HG03066 (cell line): ENCODE measurements around the gene FES.
"Not testable (repeated sequence)": the region's sequence is repeated elsewhere in the genome, so short reads cannot be mapped to it uniquely, and the experiment has no call there.

Experiments used
- ATAC-seq: cut with Tn5 transposase; IDR thresholded peaks from one replicate; pipeline ENCODE4 v1.9.1; 2021; ENCODE audit warnings: low read depth; ENCODE audit not compliant: unreplicated experiment

FES gene

DNA sequence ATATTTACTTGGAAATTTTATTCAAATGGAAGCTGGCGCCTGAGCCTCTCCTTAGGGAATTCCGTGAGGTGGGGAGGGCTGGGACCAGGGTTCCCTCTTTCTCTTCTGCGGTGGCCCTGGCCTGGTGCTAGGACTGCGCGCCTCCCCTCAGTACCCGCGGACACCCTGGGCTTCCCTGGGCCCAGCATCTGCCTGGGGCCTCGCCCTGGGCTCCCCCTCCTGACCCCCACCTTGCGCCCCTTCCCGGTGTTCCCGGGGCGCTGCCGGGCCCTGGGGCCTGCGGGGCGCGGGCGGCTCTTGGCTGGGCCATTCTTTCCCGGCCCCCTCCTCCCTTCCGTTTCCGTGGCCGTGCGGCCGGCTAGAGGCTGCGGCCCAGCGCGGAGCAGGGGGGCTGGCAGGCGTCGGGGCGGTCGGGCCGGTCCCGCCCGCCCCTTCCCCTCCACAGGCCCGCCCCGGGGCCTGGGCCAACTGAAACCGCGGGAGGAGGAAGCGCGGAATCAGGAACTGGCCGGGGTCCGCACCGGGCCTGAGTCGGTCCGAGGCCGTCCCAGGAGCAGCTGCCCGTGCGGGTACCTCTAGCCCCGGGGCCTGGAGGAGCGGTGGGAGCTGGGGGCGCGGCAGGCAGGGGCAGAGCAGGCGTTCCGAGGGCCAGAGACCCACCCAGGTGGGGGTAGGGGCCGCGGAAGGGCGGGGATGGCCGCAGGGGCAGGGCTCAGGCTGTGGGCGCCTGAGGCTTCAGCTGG, at the start of gene FES:
Gene FES, plus strand, starts transcription at position 529 of the 743 bp plus-strand sequence. CDS start 542 bp downstream, outside the sequence.
- no peak for ATAC-seq

DNA sequence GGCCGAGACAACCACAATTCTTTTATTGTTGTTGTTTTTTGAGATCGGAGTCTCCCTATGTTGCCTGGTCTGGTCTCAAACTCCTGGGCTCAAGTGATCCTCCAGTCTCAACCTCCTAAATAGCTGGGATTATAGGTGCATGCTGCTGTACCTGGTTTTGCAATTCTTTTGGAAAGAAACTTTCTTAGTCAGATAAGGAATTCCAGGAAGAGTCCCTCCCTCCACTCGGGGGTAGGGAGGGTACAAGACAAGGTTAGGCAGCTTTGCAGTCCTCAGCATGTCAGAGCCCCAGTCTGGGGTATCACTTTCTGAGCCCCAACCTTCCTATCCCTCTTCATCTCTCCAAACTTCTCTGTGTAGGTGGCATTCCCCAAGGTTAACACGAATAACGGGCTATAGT, 49.7 kb upstream of the FES start:
- ATAC-seq, result no peak

DNA sequence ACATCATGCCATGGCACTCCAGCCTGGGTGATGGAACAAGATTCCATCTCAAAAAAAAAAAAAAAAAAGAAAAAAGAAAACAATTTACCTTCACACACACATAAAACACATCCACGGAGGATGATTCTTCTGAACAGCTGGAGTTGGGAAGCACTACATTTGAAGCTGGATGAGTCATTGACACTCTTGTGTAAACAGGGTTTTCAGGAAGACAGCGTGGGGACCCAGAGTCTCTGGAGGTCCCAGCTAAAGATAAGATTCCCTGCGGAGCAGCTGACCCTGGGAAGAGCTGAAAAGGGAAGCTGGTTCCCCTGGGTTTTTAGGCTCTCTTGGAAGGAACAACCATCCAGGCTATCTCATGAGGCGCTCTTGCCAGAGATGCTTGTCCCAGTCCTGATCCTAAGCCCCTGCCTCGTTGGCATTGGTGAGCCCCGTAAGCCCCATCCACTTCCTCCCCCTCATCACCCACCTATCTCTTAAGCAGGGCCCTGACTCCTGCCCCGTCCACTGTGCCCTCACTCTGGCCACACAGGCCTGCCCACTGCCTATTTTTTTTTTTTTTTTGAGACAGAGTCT, 47.9 kb upstream of the FES start:
- ATAC-seq, result no peak

DNA sequence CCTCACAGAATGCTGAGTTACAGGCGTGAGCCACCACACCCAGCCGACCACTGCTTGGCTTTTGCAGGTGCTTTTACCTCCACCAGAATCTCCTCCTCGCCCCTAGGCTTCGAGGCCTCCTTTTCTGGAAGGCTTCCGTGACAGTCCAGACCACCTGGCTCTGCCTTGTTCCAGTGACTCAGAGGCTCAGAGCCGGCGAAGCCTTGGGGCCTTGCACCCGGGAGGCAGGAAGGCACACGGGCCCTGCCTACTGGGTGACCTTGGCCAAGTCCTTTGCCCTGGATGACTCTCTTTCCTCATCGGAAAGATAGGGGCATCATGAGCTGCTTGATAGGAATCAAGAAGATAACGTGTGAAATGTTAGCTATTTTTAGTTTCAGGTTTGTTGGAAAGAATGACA, 47.2 kb upstream of the FES start:
- no peak for ATAC-seq

DNA sequence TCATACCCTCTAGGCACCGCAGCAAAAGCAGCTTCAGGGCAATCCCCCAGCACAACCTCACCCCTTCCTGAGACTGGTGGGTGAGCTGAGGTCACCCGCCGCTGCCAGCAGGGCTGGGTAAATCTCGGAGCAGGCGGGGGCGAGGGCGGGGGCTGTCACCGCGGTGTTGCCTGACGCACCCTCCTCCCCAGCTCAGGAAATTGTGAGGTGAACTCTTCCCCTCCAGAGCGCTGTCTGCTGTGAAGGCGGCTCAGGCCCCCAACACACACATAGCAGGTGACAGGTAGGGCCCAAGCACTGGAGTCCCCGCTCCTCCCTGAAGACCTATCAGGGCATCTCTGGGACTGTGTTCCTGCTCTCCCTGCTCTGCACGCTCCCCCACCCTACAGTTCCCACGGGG, 46.2 kb upstream of the FES start:
- no peak for ATAC-seq

DNA sequence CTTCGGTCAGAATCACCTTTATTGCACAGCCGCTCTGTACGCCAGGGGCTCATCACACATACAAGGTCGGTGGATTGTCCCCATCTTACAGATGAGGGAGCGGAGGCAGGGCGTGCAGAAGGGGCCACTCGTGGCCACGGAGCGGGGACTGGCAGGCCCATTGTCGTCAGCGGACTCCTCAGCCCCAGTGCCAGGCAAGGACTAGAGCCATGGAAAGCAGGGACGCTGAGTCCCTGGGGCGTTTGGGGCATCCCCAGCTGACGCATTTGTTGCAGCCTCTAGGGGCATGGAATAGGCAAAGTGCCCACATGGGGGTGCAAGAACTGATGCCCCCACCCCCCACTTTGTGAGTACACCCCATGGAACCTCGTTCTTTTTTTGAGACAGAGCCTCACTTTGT, 45.8 kb upstream of the FES start:
- no peak for ATAC-seq

DNA sequence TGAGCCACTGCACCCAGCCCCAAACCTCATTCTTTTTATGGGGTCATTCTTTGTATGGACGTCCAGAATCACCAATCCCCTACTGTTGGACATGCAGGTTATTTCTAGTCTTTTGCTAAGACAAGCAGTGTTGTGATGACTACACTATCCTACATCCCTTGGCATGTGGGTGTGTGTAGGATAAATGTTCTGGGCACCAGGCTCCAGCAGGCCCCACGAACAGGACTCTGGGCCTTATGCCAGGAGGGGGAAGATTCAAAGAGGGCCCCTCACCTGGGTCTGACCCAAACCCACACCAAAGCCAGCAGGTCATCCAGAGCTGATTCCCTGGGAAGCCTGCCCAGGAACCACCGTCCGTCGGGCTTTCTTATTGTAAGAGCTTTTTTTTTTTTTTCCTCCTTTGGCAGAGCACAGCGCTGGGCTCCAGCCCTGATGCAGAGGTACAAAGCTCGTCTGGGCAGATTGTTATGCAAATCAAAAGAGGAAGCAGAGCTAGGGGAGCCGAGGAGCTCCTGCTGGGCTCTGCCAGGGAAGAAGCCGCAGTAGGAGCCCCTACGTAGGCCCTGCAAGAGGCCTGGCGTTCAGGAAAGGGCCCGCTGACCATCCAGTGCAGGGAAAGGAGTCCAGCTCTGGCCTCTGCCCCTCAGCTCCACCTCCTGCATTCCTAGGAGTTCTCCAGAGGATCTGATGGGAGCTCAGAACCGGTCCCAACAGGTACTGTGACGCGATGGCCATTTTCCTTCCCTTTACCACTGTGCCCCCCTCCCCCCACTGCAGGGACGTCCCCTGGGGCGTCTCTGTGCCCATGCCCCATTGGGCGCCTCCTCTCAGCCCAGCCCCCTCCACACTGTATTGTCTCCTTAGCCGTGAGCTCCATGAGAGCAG, 44.9 kb upstream of the FES start:
- peak; percentile 74 for ATAC-seq

DNA sequence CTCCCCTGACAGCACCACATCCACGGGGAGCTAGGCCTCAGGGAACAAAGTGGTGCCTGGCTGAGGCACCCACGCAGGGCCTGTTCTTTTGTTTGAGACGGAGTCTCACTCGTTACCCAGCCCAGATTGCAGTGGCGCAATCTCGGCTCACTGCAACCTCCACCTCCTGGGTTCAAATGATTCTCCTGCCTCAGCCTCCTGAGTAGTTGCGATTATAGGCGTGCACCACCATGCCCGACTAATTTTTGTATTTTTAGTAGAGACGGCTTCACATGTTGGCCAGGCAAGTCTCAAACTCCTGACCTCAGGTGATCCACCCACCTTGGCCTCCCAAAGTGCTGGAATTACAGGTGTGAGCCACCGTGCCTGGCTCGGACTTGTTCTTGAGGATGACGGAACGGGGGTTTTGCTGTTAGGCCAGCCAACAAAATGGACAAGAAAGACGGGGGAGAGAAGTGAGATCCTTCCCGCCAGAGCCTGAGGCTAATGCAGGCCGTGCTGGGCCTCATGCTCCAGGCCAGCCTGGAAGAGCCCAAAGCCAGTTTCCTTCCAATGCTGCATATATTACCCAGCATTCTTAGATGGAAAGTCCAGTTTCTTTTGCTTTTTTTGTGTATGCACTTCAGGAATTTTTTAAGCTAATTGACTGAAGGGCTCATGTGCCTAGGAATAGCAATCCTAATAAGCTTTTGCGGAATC, 44.0 kb upstream of the FES start:
- no peak for ATAC-seq

DNA sequence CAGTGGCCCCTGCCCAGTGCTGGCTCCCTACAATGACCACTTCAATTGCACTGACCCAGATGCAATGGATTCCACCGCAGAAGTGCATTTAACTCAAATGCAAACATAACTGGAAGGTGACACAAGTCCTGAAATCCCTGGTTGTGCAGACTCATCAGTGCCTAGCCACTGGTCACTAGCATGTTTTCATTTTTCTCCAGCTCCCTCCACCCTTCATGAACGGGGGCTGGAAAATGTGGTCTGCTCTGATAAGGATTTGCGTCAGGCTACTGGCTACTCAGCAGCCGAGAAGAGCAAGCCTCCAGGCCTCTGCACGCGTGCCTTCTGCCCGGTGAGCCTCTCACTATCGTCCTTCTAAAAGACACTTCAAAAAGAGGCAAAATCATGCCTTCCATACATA, 43.4 kb upstream of the FES start:
- no peak for ATAC-seq

DNA sequence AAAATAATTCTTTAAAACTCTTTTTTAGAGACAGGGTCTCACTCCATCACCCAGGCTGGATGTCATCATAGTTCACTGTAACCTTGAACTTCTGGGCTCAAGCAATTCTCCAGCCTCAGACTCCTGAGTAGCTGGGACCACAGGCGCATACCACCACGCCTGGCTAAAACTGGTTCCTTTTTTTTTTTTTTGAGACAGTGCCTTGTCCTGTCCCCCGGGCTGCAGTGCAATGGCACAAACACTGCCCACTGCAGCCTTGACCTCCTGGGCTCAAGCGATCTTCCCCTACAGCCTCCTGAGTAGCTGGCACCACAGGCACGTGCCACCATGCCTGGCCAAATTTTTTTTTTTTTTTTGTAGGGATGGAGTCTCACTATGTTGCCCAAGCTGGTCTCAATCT, 39.6 kb upstream of the FES start:
- ATAC-seq, result no peak

DNA sequence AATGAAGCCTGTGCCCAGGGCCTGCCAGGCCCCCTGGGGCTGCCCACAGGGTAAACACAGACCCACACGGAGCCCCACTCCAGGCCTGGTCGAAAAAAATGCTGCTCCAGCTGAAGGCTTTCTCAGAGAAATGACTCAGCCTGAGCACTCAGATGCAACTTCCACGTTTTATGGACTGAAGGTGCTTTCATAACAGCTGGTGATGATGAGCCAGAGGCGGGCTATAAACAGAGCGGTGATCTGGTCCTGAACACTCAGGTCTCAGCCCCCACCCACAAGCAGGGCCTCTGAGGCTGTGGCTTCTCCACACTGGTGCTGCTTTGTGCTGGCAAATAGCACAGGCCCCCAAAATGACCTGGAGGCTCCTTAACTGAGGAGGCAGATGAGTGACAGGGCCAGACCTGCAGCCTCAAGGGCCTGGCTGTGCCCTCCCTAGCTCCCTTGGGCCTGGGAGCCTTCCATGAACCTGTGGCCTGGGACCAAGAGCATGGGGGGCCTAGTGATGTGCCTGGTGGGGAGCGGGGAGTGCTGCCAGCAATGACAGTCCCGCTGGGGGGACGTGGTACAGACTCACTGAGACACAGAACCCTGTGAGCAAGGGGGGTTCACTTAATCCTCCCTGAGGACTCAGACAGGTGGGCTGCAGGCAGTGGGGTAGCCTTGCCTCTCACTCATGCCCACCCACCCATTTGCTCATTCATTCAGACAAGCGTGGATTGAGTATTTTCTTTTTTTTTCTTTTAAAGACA, 38.9 kb upstream of the FES start:
- no peak for ATAC-seq

DNA sequence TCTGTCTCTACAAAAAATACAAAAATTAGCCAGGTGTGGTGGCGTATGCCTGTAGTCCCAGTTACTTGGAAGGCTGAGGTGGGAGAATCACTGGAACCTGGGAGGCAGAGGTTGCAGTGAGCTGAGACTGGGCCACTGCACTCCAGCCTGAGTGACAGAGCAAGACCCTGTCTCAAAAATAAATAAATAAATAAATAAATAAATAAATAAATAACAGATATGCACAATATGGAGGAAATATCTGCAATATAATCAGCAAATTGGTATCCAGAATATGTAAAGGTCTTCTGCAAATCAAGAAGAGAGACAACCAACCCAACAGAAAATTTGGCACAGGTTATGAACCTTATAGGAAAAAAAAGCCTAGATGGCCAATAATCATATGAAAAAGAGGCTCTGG, 34.9 kb upstream of the FES start:
- ATAC-seq, result not testable (repeated sequence)

DNA sequence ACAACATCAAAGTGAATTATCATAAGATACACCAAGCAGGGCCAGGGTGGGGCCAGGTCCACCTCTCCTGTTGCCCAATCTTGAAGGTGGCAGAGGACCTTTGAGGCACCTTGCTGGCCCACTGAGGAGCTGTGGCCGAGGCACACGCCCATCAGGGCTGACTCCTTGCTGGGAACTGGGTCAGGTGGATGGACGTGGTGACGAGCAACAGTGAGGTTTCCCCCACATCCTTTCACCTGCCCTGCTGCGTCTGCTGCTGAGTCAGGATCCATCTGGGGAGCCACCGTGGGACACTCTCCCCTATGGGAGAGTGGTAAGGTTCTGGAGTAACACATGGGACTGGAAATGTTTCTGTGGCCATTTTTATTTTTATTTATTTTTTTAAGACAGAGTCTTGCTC, 33.2 kb upstream of the FES start:
- no peak for ATAC-seq

DNA sequence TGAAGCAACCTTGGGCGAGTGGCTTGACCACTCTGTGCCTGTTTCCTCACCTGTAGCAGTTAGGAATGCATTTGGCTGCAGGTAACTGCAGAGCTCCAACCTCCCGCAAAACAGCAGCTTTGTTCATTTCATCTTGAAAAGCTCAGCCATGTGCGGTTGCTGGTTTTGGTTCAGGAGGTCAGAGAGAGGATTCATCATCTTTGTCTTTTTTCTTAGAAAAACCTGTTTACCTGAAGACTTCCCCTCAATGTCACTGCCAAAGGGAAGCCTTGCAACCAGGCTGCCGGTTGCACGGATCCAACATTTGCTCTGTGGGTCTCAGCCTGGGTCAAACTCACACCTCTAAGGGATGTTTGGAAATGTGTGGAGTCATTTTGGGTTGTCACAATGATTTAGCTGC, 32.4 kb upstream of the FES start:
- ATAC-seq, result no peak

DNA sequence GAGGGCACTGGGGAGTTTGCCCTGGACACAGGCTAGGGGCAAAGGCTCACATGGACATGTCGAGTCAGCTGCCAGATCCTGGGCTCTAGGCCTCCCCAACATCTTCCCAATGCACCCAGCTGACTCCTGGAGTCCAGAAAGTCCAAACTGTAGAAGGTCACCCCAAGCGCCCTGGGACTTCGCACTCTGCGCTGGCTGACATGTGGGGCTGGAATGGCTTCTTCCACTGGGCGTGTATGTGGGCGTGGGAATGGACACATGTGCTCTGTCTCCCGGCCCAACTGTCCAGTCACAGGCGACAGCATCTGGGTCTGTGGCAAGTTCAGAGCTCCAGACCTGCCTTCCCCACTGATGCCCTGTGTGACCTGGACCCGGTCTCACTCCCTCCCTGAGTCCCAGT, 29.2 kb upstream of the FES start:
- no peak for ATAC-seq

DNA sequence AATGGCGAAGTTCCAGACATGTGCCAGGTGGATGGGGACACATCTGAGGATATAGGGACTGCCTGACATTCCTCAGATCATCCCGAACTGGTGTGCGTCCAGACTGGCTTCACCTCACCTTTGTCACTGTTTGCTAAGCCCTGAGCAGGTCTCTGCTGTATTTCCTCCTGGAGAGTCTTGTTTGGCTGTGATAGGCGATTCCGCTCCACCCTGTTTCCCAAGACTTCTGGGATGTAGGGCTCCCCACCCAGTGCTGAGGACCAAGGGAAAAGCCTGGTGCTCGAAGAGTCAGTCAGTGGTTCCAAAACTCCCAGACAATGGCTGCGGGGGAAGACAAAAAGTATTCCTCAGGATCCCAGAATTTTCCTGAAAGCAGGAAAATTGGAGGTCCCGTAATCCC, 27.0 kb upstream of the FES start:
- no peak for ATAC-seq

DNA sequence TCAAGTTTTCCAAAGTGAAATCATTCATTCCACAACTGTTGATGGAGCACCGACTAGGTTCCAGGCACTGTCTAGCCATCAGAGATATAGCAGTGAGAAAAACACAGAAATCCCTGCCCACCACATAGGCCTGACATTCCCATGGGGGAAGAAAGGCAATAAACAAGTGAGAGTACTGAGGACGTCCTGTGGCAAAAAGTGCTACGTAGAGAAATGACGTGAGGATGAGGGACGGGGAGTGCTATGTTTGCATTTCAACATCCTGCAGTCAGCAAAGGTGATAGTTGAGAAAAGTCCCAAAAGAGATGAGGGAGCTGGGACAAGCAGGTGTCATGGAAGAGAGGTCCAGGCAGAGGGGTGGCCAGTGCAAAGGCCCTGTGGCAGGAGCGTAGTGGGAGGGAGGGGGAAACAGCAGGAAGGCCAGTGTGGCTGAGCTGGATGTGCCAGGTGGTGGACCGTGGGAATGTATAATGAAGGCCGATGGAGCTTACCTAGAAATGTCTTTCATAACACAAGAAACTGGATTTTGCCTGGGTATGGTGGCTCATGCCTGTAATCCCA, 26.3 kb upstream of the FES start:
- no peak for ATAC-seq

DNA sequence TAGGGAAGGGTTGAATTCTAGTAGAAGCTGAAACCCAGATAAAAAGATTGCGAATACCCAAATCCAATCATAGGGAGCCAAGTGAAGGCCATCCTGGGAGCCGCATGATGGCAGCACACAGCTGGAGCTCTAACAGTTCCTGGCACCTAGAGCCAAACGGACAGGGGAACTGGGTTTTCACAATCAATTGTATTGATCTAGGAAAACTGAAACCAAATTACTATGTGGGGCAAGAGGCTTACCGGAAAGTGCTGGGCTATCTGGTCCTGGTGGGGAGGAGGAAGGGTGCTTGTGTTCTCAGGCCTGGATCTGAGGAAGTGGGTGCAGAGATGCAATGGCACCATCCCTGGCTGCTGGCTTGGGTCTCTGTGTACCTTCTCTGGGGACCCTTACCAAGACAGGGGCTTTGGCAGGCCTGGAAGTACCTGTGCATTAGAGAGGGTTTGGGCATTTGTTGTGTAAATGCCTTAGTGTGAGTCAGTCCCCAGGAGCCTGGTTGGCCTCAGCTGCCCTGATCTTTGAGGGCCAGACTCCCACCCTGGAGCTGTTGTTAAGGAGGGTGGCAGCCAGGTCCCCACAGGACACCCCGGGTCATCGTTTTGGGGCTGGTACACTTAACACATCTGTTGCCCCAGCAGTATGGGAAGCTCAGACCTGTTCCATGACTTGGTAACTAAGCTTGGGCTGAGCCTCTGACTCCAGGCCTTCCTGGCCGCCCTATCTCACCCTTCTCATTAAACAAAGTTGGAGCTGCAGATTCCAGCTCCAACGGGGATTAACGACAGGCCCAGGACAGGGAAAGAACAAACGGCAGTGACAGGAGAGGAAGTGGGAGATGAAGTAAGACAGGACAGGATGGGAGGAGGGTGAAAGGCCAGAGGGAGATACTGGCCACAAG, 24.8 kb upstream of the FES start:
- ATAC-seq, result no peak

DNA sequence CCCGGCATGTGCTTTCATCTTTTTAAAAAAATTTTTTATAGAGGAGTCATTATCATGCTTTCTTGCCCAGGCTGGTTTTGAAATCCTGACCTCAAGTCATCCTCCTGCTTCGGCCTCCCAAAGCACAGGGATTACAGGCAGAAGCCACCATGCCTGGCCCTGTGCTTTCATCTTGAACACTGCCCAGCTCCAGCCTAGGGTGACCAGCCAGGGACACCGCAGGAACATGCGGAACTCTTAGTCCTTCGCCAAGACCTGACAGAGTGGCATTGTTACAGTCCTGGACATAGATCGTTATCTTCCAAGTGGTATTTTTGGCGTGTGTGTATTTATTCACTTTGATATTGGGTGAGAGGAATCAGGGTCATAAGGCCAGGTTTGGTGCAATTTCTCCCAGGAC, 23.9 kb upstream of the FES start:
- no peak for ATAC-seq
